Omental fat pad (tissue), 4 donors: ENCODE measurements around the gene AKAP13. TPM values are rescaled to one million over a fixed set of nuclear protein-coding genes. Genes with fewer than 3 reads are reported as not detected.

ENCODE experiments used
- ATAC-seq: fragments of 150-250 bp; one replicate; pipeline ENCODE4 v1.9.1; 2016; ENCODE audit warnings: mild to moderate bottlenecking, moderate library complexity; ENCODE audit not compliant: low FRiP score
- DNase-seq: peaks from one replicate; pipeline ENCODE4 v3.0.0-alpha.2; 2019; ENCODE audit warnings: low spot score
- total RNA-seq, 4 donors: library from RNA; depleted of rRNA; stranded (reverse); fragments of >200 nt; gene quantifications; one replicate each; pipeline ENCODE4 v1.1.0, GENCODE V29; 2016
- TF ChIP-seq, protein P1 (sequence below), 3 donors: fragments of 450-650 bp; IDR thresholded peaks; one replicate each; pipeline ENCODE4 v1.5.1; 2016 to 2017; ENCODE audit warnings: antibody characterized with exemption in 3 of 3, mild to moderate bottlenecking in 3 of 3, moderate library complexity in 2 of 3

AKAP13 gene
- total RNA-seq, 4 donors from 2014 or later = 162 to 301 (median 216) TPM

DNA sequence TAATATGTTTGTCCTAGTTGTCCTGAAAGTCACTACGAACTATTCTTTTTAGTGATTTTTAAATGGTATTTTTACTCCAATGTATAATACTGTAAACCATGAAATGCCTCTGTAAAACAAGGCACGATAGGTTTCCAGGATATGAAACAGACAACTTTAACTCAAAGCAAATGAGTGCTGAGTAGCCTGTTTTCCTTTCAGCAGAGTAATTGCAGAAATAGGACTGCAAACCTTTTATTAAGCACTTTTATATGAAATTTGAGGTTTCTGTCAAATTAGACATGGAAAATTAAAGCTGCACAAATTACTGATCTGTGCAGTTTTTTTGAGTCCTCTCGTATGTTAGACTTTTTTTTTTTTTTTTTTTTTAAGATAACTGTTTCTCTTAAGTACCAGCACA is 16.2 kb downstream of the AKAP13 start:
- DNase-seq = no peak

DNA sequence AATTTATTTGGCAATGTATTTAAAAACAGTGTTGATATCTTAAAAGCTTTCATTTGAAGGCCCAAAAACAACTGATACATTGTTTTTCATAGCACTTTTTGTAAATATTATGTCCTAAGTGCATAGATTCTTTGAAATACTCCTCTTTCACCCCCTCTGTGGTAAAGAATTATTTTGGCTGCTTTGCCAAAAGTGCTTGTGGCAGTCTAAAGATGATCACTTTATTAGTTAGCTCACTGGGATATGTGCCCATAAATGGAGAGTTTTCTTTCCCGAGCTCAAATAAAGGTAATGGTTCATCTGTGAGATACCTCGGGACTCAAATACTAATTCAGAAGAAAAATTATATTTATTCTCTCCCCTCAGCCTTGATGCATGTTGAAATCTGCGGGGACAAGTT is 16.7 kb downstream of the AKAP13 start:
- ATAC-seq (no peak), DNase-seq (no peak)
- TF ChIP-seq, protein P1, sequence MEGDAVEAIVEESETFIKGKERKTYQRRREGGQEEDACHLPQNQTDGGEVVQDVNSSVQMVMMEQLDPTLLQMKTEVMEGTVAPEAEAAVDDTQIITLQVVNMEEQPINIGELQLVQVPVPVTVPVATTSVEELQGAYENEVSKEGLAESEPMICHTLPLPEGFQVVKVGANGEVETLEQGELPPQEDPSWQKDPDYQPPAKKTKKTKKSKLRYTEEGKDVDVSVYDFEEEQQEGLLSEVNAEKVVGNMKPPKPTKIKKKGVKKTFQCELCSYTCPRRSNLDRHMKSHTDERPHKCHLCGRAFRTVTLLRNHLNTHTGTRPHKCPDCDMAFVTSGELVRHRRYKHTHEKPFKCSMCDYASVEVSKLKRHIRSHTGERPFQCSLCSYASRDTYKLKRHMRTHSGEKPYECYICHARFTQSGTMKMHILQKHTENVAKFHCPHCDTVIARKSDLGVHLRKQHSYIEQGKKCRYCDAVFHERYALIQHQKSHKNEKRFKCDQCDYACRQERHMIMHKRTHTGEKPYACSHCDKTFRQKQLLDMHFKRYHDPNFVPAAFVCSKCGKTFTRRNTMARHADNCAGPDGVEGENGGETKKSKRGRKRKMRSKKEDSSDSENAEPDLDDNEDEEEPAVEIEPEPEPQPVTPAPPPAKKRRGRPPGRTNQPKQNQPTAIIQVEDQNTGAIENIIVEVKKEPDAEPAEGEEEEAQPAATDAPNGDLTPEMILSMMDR (IDR thresholded peaks at IDR 0.05) = no peak

More for the DNA sequence above, 16.2 kb downstream of the AKAP13 start:
- TF ChIP-seq, protein P1 (IDR thresholded peaks at IDR 0.05) = no peak
- no peak for ATAC-seq

DNA sequence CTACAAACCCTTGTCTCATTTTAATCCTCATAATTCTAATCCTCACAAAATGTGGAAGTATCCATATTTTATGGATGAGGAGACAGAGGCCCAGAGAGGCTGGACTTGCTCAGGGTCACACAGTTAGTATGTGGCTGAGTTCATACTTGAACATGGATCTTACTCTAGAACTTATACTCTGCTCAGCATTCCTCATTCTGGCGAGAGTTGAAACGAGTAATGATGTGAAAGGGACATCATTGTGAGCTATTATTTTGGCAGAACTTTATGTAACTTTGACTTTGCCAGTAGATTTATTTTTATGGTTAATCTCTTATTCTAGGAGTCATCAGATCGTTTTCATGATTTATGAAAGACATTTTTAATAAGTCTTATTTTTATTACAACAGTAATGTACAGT is 17.5 kb downstream of the AKAP13 start:
- DNase-seq (no peak), ATAC-seq (no peak)
- TF ChIP-seq, protein P1 (IDR thresholded peaks at IDR 0.05) = no peak

DNA sequence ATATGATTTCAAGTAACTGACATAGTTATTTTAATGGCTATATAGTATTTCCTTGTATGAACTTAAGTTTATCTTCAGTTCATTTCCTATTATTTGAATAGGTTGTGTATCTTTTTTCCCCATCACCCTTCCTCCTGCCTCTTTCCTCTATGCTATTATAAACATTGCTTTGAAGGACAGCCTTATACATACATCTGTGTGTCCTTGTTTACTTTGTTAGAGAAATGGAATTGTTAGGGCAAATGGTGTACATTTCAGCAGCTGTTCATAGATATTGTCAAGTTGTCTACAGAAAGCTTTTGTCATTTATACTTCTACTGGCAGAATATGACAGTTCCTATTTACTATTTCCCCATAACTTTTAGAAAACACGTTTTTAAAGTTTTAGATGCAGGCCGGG is 18.4 kb downstream of the AKAP13 start:
- TF ChIP-seq, protein P1 (IDR thresholded peaks at IDR 0.05) = no peak
- DNase-seq (no peak), ATAC-seq (no peak)

DNA sequence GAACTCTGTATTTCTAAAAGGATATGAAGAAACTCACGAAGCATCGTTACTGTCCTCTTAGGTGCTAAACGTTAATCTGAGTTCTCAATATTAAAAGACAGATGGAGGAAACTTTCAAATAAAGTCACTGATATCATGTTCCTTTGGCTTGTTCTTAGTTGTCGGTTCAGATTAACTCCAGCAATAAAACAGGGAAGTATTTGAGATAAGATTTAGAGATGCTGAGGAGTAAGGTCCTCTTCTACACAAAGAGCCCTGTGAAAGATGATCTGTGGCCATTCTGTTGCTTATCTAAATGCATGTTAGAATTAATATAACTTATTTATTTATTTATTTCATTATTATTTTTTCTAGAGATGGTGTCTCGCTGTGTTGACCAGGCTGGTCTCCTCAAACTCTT is 19.2 kb downstream of the AKAP13 start:
- ATAC-seq (no peak), DNase-seq (no peak)
- TF ChIP-seq, protein P1 (IDR thresholded peaks at IDR 0.05) = no peak

GRCh38 chr15:85400606-85401005 is 20.2 kb downstream of the AKAP13 start:
- ATAC-seq (no peak), DNase-seq (no peak)
- TF ChIP-seq, protein P1 (IDR thresholded peaks at IDR 0.05) = no peak

DNA sequence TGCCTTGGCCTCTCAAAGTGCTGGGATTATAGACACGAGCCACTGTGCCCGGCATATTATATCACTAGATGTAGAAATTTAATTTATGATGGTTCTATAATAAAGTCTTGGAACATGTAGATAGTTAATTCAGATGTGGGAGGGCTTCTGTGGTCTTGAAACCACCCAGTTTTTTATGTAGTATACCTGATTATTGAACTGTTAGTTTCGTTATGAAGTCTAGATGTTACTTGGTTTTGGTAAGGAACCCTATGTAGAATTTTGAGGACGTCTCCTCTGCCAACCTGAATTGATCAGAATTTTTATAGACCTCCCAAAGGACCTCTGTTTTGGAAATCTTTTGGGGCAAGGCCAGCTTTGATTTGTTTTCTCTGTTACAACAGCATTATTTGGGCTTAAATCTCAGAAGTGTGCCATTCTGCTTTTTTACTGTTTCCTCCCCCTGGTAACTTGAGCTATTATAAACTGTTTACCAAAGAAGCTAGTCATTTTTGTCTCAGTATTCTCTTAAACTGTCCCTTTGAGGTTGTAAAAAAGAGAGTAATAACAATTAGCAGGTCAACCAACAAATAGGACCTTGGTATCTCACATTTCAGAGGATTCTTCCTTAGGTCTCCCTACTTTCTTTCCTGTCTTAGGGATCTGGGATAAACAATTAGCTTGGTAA is 20.8 kb downstream of the AKAP13 start:
- TF ChIP-seq, protein P1 (IDR thresholded peaks at IDR 0.05) = no peak
- no peak for DNase-seq
- no peak for ATAC-seq
